HepG2 (cell line): ENCODE results near the gene KCNJ8.

ENCODE experiments used
- HNRNPLL ChIP-seq: fragments of 200-400 bp; formaldehyde crosslinking; IDR thresholded peaks from 2 replicates; pipeline ENCODE4 v1.6.1; 2017; ENCODE audit warnings: mild to moderate bottlenecking, low read depth, low read length; ENCODE audit not compliant: poor library complexity, severe bottlenecking
- ZNF333 ChIP-seq: sonication (generic); formaldehyde crosslinking; IDR thresholded peaks from 2 replicates; pipeline ENCODE4 v1.4.0; 2020; ENCODE audit warnings: mild to moderate bottlenecking, missing genetic modification reagents, borderline replicate concordance

GRCh38 chr12:21764950-21765349, 9.6 kb downstream of the KCNJ8 start:
- no peak for TF ChIP-seq HNRNPLL
- no peak for TF ChIP-seq ZNF333 (CRISPR knock-in tag)
